NCI-H146 treated with DMSO at 0.1 percent for 48 hours (cell line): ENCODE measurements around the gene KCNJ11.

Source experiments
- DNase-seq: peaks from one replicate; lab custom pipeline; 2025; ENCODE audit not compliant: unreplicated experiment; lab: John Stamatoyannopoulos, UW

KCNJ11 gene

DNA sequence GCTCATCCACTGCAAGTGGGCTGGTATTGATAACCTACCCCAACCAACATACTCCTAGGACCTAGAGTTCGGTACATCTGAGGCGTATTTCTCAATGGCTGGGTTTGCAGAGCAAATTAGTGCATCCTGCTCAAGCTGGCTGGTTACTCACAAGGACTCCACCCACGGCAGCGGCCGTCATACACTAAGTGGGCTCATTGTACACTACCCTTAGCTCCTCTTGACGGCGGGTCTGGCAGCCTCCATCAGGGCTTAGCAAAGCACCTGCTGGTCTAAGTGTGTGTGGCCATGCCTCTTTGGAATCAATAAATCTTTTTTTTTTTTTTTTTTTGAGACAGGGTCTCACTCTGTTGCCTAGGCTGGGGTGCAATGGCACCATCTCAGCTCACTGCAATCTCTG is 20.2 kb upstream of the KCNJ11 start:
- no peak for DNase-seq

DNA sequence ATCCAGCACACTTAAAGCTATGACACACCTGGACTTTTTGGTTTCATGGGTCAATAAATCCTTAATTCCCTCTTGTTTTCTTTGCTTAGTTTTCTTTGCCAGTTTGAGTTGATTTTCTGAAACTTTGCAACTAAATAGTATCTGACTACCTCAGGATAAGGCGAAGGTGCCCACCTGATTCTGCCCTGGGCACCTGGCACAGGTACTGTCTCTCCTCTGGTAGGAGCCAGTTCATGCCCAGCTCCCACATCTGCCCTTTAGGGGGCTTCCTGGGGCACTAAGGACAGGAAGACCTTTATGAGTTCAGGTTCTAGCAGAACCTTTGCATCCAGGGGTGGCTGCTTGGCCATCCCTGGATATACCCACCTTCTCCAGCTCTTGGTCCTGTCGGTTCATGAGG is 19.6 kb upstream of the KCNJ11 start:
- DNase-seq: no peak

DNA sequence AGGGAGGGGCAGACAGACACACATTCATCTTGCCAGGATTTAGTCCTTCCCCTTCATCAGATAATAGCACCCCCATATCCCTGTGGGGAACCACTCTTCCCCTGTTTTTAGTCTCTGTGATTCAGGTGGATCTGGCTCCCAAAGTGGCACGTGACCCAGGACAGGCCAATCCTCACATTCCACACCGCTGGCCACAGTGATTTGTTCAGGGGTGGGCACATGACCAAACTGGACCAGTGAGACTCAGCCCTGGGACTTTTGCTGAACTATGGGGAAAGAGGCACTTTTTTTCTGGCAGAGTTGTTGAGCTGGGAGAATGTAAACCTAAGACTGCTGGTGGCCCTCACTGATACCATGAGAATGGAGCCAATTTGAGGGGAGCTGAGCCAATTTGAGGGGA is 19.1 kb upstream of the KCNJ11 start:
- DNase-seq: no peak

DNA sequence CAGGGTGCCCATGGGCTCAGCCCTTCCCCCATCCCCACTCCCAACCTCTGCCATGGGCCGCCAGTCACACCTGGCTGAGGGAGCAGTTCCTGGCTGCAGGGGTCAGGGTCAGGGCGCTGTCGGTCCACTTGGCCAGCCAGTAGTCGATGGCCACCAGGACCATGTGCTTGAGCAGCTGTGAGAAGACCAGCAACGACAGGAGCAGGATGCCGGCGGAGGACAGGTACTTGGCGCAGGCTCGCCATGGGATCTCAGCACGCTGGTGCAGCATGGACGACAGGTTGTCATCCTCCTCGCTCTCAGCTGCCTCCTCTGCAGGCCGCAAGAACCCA is 18.3 kb upstream of the KCNJ11 start:
- DNase-seq: no peak

DNA sequence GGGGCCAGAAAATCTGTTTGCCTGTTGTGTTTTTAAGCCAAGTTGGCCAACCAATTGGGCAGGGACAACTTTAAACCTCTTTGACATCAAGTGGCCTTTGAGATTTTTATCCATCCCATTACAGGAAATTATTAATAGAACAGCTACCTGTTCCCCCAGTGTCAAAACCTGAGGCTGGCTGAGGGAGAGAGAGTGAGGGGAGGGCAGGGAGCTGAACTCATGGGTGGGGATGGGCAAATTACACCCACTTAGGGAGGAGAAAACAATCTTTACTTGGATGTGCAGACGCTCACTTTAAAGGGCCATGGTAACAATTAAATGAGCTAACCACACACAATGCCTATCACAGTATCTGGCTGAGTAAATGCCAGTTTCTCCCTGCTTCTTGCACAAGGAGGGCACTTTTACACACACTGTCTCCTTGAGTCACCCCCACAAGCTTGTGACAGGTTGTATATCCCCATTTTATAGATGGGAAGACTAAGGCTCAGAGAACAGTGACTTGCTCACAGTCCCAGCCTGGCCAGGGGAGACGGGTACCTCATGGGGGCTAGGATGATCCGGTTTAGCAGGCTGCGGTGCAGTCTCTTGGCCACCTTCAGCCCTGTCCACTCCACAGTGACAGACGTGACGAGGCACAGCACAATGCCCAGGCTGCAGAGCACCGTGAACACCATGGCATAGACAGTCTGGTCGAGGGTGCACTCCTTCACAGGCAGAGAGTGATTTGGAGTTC is 17.8 kb upstream of the KCNJ11 start:
- no peak for DNase-seq

DNA sequence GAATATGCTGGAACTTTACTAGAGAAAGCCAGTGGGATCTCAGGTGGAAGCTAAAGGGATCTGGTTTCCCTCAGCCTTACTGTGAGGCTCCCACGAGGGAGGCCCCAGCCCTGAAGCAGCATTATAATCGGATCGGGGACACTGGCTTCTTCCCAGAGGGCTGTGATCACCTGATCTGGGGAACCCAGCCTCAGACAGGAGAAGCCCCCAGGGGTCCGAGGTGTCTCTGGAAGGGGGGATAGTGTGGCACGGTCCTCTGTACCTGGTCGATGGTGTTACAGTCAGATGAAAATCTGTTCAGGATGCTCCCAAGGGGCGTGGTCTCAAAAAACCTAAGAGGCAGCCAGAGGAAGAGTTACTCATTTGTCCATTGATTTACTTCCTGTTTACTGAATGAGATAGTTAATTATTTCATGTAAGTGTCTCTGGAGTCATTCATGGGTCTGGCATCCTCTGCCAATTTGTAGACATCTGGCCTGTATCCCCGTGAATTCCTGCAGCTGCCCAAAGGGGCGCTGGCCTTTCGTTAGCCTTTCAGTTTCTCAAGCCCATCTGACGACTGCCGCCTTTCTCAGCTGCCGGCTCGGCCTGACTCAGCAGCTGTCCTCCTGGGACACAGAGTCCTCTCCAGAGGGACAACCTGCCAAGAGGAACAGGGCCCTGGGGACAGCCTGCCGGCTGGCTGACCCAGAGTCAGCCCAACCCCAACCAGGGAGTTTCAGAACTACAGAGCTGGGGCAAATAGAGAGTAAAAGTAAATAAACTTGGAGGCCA is 17.0 kb upstream of the KCNJ11 start:
- DNase-seq: no peak

DNA sequence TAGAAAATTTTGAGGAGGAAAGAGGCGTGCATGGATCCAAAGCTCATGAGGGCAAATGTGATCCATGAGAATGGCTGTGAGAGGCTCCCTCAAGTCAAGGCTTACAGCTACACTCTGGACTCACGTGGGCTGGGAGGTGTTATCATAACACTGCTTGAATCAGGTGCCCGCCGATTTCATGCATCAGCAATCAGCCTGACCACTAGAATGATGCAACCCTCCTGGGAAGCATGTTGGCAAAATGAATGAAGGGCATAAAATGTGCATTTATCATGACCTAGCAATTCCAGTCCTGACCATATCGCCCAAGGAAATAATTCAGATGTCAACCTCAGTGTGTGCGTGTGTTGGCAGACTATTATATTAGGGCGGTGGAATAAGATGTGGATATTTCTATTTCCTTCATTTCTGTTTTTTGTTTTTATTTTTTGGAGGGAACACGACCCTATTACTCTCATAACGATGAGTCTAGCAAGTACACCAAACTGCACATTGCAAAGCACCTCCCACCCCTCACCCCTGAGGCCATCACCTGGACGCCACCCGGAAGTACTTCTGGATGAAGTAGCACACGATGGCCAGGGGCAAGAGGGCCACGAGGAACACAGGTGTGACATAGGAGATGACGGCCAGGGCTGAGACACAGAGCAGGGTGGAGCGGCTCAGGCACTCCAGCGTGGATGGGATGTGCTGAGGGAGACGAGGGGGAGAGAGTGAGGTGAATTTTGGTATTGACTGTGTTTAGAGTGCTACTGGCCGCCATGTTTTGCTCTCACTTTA is 15.7 kb upstream of the KCNJ11 start:
- no peak for DNase-seq

DNA sequence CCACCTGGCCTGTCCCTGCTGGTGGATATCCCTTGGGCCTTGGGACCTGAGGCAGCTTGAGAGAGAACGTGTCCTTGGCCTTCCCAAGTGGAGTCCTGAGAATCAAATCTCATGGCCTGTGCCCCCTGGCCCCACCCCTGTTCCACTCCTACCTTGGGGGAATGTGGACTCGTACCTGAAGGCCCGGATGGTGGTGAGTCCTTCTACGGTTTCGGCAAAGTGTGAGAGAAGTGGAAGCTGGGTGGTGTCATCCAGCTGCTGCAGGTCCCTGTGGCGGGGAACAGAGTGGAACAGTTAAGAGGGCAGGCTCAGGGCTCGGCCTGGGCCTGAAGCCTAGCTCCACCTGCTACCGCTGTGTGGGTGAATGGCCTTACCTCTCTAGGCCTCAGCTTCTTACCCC is 14.0 kb upstream of the KCNJ11 start:
- DNase-seq: no peak

DNA sequence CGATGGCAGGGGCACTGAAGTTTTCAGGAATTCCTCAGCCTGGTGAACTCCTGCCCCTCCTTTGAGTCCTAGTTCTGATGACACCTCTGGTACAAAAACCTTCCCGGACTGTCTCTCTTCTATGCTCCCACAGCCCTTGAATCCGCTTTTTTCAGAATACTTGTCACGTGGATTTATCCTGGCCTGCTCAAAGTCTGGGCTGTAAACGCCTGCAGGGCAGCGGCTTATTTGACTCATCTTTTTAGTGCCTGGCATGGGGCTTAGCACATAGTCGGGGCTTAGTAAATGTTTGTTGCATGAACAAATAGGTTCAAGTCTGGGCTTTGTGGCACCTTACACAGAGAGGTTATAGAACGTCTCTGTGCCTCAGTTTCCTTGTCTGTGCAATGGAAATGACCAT is 13.4 kb upstream of the KCNJ11 start:
- DNase-seq: no peak

DNA sequence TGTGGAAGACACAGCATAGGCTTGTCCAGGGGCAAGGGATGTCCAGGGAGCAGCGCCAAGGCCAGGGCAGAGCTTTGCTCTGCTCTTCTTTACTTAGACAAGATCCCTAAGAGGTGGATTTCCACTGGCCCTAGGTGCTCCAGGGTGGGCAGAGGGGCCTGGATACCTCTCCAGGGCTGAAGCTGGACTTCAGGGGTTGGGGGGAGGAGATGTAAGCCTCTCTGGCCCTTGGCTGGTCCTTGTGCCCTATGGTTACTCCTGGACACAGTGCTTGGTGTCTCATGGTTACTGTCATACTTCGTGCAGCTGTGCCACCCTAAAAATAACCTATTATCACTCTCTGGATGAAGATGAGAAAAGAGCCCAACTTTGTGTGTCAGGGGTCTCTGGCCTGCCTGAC is 12.9 kb upstream of the KCNJ11 start:
- DNase-seq: no peak

DNA sequence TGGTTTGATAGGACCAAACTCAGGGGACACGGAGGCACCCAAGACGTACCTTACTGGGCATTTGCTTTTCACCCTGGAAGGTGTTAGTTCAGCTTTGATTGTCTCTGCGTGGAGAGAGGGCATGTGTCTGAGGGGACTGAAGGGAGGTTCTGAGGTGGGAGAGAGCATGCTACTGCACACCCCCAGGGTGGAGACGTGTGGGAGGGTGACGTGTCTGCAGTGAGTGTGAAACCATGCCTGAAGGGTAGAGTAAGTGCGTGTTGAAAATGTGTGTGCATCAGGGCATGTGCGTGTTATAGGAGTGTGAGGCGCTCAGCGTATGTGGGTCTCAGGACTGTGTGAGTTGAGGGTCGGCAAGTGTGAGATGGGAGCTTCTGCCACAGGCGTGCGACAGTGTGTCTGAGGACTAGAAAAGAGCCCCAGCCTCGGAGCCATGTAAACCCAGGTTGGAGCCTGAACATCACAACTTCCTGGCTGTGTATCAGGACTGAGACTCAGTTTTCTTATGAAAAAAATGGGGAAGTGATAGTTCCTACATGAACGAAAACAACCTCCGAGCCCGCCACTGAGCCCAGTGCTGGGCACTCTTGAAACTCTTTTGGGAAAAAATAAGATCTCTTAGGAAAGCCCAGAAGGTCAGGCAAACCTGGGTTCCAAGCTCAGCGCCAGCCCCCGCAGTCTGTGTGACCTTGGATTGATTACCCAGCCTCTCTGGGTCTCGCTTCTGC is 11.8 kb upstream of the KCNJ11 start:
- no peak for DNase-seq

DNA sequence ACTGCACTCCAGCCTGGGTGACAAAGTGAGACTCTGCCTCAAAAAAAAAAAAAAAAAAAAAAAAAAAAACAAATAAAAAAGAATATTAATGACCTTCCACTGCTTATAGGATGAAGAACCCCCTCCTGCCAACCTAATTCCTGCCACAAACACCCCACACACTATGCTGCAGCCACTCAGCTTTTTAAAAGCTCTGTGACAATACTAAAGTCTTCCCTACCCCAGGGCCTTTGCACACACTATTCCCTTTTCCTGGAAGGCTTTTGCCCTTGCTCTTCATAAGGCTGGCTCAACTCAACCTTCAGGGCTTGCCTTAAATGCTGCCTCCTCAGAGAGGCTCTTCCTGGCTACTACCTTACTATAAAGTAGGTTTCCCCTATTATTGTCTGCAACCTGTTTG is 10.8 kb upstream of the KCNJ11 start:
- DNase-seq: no peak

DNA sequence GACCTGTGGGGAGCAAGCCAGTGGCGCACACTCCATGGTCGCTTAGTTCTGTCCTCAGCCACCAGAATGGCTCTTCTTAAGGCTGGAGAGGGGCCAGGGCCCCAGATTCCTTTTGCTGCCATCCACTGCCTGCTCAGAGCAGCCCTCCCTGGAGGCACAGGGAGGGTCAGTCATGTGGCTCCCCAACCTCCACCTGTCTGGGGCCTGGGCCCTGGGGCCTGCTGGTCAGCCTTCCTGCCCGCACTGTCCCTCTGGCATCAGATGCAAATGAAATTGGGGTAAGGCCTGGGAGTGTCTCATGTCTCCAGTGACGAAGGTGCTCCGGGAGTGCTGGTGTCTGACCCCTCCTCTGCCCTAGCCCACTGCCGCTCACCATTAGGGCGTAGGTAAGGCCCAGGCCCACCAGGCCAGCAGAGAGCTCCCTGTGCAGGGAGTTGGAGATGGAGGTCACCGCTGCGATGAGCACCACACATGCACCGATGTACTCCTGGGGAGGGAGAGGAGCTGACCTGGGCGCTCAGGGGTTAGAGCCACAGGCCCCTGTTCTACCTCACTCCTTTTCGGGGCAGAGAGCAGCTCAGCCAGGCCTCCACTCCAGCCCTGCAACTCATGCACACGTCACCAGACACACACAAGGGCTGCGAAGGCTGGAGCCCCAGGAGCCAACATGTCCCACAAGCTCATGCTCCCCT is 9.0 kb upstream of the KCNJ11 start:
- DNase-seq: no peak

DNA sequence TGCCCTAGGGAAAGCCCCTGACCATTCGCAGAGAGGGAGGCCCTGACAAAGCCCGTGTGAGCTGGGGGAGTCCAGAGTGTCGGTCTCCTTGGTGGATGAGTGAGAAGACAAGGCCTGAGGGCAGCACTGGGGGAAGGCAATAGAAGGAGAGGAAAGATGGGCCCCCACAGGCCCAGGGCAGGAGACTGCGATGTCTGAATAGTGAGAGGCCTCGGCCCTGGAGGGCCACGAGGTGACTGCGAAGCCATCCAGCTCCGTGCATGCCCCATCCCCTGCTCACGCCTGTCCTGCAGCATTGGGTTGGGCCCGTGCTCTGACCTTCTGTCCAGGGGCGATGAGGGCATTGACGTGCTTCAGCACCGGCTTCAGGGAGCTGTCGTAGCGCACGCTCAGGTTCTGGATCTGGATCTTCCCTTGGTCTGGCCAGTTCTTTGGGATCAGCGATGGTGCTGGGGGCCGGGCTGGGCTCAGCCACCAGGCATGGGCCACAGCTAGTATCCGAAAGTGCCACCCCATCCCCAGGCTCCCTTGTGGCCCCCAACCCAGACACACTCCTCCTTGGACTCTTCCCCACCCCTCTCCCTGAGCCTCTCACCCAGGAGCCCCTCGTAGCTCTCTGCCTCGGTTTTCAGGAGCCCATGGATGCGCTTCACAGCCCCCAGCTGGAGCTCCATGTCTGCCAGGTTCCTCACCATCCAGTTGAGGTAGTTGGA is 8.3 kb upstream of the KCNJ11 start:
- DNase-seq: no peak

DNA sequence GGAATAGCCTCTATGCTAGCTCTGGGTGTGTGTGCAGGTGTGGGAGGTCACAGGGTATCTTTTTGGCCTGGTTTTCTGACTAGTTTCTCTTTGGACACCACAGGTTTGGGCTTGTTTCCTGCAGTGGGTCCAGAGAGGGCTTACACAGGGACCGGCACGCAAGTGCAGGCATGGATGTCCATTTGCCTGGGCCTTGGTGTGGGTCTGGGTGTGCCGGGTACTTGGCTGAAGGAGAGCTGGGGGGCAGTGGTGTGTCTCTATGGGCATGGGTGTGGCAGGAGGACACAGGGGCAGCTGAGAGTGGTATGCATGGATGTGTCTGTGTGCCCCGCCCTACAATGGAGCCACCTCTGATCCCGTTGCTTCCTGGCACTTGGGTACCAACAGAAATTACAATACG is 7.5 kb upstream of the KCNJ11 start:
- no peak for DNase-seq

DNA sequence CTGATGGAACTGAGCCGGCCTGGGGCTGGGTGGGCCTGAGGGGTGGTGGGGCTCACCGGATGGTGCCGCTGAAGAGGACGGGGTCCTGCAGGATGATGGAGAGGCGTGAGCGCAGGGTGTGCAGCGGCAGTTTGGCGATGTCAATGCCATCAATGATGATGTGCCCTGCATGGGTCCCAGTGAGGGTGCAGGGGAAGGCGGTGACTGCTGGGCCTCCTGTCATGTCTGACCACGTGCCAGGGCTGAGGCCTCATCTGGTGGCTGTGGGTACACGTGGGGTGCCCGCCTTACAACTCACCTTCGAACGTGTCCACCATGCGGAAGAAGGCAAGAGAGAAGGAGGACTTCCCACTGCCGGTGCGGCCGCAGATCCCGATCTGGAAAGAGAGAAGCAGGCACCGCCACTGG is 7.1 kb upstream of the KCNJ11 start:
- DNase-seq: no peak

DNA sequence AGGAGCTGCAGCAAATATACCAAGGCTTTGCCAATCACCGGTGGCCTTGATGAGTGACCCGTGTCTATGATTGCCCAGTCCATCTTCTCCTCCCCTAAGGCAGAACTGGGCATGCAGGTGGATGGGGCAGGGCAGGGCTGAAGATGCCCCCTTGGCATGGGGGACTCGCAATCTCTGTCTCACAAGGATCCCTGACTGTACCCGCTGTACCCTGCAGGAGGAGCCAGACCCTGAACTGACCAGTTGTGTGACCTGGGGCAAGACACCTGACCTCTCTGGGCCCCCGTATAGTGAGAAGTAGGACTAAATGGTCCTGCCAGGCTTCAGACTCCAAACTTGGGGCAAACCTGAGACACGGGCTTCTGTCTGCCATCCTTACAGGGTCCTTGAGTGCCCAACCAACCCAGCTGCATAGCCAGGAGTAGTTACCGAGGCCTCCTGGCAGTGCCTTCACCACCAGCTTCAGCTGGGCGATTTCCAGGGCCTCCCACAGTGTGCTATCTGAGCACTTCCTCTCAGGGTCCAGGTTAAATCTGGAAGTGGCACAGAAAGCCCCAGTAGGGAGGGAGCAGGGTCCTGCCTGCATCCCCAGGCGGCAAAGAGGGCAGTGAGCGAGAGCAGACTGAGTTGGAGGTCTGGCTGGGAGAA is 6.4 kb upstream of the KCNJ11 start:
- DNase-seq: no peak

DNA sequence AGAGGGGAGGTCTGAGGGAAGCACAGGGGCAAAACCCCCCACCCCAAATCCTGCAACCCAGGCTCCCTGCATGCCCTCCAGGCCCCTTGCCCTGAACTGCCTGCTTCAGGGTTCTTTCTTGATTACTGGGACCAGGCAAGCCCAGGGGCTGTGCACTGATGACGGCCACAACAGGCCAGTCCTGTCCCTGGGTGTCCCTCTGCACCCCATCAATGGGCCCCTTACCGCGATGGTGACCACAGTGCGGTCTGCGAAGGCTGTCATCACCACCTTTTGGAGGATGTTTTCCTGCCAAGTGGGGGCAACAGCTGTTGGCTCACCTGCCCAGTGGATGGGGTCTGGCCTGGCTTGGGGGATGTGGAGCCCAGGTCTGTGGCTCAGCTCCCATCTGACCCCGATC is 5.0 kb upstream of the KCNJ11 start:
- DNase-seq: no peak

DNA sequence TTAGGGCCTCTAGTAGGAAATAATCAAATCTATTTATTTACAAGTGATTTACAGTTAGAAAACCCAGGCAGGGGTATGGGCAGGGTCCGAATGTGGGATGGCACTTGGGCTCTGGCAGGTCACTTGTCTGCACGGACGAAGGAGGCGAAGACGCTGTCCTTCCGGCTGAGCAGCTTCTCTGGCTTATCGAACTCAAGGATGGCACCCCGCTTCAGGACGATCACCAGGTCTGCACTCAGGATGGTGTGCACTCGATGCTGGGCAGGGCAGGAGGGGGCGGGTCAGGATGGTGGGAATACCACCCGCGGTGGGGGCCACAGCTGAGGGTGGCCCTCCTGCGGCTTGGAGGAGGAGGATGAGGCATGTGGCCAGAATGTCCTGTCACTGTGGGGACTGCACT is 4.4 kb upstream of the KCNJ11 start:
- DNase-seq: no peak
